Measurements from ENCODE around the gene TGIF1. TPM values are rescaled to one million over a fixed set of nuclear protein-coding genes. Genes with fewer than 3 reads are reported as not detected.

TGIF1 gene
- total RNA-seq, 2 experiments from 2014 or later = 8.2 to 8.7 TPM

GRCh38 chr18:3441290-3441689, 8.7 kb upstream of the TGIF1 start:
- CTCF ChIA-PET = interaction anchor here (0.8 to 2.1 kb wide), 5 partner anchors 13 to 225 kb away, joined by 3 to 10 read pairs (median 5); no protein-coding TSS in a partner anchor
- Mint-ChIP-seq H3K4me3 (no peak overlapping the region), H3K27me3 (ENCODE audit: low read depth) (peaks cover 12% of the 10 kb centered on the region), H3K36me3 (ENCODE audit: low read depth) (no peaks in the 10 kb centered on the region), H3K27ac (no peak overlapping the region), H3K9me3 (ENCODE audit: insufficient read depth) (no peaks in the 10 kb centered on the region), H3K4me1 (ENCODE audit: low read depth) (peaks cover under 1% of the 10 kb centered on the region)
- no peak for ATAC-seq
- POLR2A ChIA-PET = no interaction called here
- no peak for DNase-seq

- H3K4me1 Mint-ChIP-seq (ENCODE audit: low read depth) = peaks cover 9% of the 10 kb centered on the region
- no peak for ATAC-seq
- H3K4me3 Mint-ChIP-seq = no peak overlapping the region
- no peak overlapping the region for H3K27ac Mint-ChIP-seq
- H3K36me3 Mint-ChIP-seq (ENCODE audit: low read depth) = no peaks in the 10 kb centered on the region
- no peaks in the 10 kb centered on the region for H3K9me3 Mint-ChIP-seq (ENCODE audit: insufficient read depth)
- CTCF ChIA-PET = interaction anchor here (1.0 to 2.1 kb wide), 3 partner anchors 12 to 224 kb away, joined by 4 to 10 read pairs (median 6); no protein-coding TSS in a partner anchor
- DNase-seq = no peak
- POLR2A ChIA-PET = no interaction called here
- peaks cover 12% of the 10 kb centered on the region for H3K27me3 Mint-ChIP-seq (ENCODE audit: low read depth)
Observed at GRCh38 chr18:3442919-3443318, 7.1 kb upstream of the TGIF1 start.

- ChIA-PET CTCF (interaction anchor here (1.4 kb wide), 1 partner anchor 222 kb away, joined by 3 read pairs; no protein-coding TSS in a partner anchor), POLR2A (no interaction called here)
- H3K27ac Mint-ChIP-seq = no peak overlapping the region
- DNase-seq = no peak
- H3K9me3 Mint-ChIP-seq (ENCODE audit: insufficient read depth) = no peaks in the 10 kb centered on the region
- ATAC-seq = no peak
- no peaks in the 10 kb centered on the region for H3K36me3 Mint-ChIP-seq (ENCODE audit: low read depth)
- peaks cover 12% of the 10 kb centered on the region for H3K4me1 Mint-ChIP-seq (ENCODE audit: low read depth)
- peaks cover 12% of the 10 kb centered on the region for H3K27me3 Mint-ChIP-seq (ENCODE audit: low read depth)
- H3K4me3 Mint-ChIP-seq = no peak overlapping the region
Observed at GRCh38 chr18:3444296-3444695, 5.7 kb upstream of the TGIF1 start.

GRCh38 chr18:3444954-3445353, 5.0 kb upstream of the TGIF1 start:
- Mint-ChIP-seq H3K4me1 (ENCODE audit: low read depth) (peaks cover 12% of the 10 kb centered on the region), H3K4me3 (no peak overlapping the region), H3K27ac (no peak overlapping the region), H3K27me3 (ENCODE audit: low read depth) (peaks cover 12% of the 10 kb centered on the region), H3K36me3 (ENCODE audit: low read depth) (no peaks in the 10 kb centered on the region), H3K9me3 (ENCODE audit: insufficient read depth) (no peaks in the 10 kb centered on the region)
- DNase-seq (no peak), ATAC-seq (no peak)
- POLR2A ChIA-PET = no interaction called here
- CTCF ChIA-PET = interaction anchor here (1.4 kb wide), 2 partner anchors 9 to 222 kb away, joined by 3 to 9 read pairs; no protein-coding TSS in a partner anchor

GRCh38 chr18:3447068-3447894, 2.7 kb upstream of the TGIF1 start:
- POLR2A ChIA-PET = interaction anchor here (0.6 to 4.2 kb wide), 17 partner anchors 10 to 876 kb away, joined by 3 to 40 read pairs (median 5); partner anchors contain the start of genes METTL4, MYL12A, MYL12B and NDC80
- Mint-ChIP-seq H3K9me3 (ENCODE audit: insufficient read depth) (no peaks in the 10 kb centered on the region), H3K27ac (peak overlapping the region; percentile 93), H3K4me3 (peak overlapping the region; percentile 95), H3K36me3 (ENCODE audit: low read depth) (no peaks in the 10 kb centered on the region), H3K27me3 (ENCODE audit: low read depth) (peaks cover 6% of the 10 kb centered on the region), H3K4me1 (ENCODE audit: low read depth) (peaks cover 16% of the 10 kb centered on the region)
- ATAC-seq (no peak), DNase-seq (no peak)
- CTCF ChIA-PET = interaction anchor here (0.7 to 2.5 kb wide), 17 partner anchors 74 to 324 kb away, joined by 3 to 22 read pairs (median 4); partner anchors contain the start of gene MYL12B

- Mint-ChIP-seq H3K9me3 (ENCODE audit: insufficient read depth) (no peaks in the 10 kb centered on the region), H3K4me3 (peak overlapping the region; percentile 95), H3K27ac (peak overlapping the region; percentile 93), H3K4me1 (ENCODE audit: low read depth) (peaks cover 25% of the 10 kb centered on the region), H3K36me3 (ENCODE audit: low read depth) (no peaks in the 10 kb centered on the region), H3K27me3 (ENCODE audit: low read depth) (peaks cover under 1% of the 10 kb centered on the region)
- POLR2A ChIA-PET = interaction anchor here (0.6 to 4.2 kb wide), 23 partner anchors 9 to 877 kb away, joined by 3 to 40 read pairs (median 4); partner anchors contain the start of genes METTL4, MYL12A, MYL12B and NDC80
- DNase-seq (peak; percentile 90), ATAC-seq (peak; percentile 72)
- CTCF ChIA-PET = interaction anchor here (0.8 to 2.5 kb wide), 17 partner anchors 73 to 323 kb away, joined by 3 to 22 read pairs (median 4); partner anchors contain the start of gene MYL12B
Observed at GRCh38 chr18:3447895-3448837, 1.8 kb upstream of the TGIF1 start.

GRCh38 chr18:3448838-3449511, 997 bp upstream of the TGIF1 start:
- H3K4me1 Mint-ChIP-seq (ENCODE audit: low read depth) = peaks cover 33% of the 10 kb centered on the region
- no peaks in the 10 kb centered on the region for H3K27me3 Mint-ChIP-seq (ENCODE audit: low read depth)
- peak; percentile 87 for DNase-seq
- peak overlapping the region; percentile 95 for H3K4me3 Mint-ChIP-seq
- H3K36me3 Mint-ChIP-seq (ENCODE audit: low read depth) = no peaks in the 10 kb centered on the region
- H3K9me3 Mint-ChIP-seq (ENCODE audit: insufficient read depth) = no peaks in the 10 kb centered on the region
- peak overlapping the region; percentile 93 for H3K27ac Mint-ChIP-seq
- CTCF ChIA-PET = interaction anchor here (0.7 to 1.4 kb wide), 3 partner anchors 137 to 163 kb away, joined by 3 to 4 read pairs (median 3); no protein-coding TSS in a partner anchor
- peak; percentile 40 for ATAC-seq
- POLR2A ChIA-PET = interaction anchor here (1.0 to 4.2 kb wide), 11 partner anchors 9 to 878 kb away, joined by 3 to 40 read pairs (median 10); partner anchors contain the start of genes METTL4, MYL12A, MYL12B and NDC80

GRCh38 chr18:3449512-3450011, 410 bp upstream of the TGIF1 start:
- peak overlapping the region; percentile 95 for H3K4me3 Mint-ChIP-seq
- peak; percentile 16 for ATAC-seq
- no peaks in the 10 kb centered on the region for H3K9me3 Mint-ChIP-seq (ENCODE audit: insufficient read depth)
- peak; percentile 79 for DNase-seq
- no peaks in the 10 kb centered on the region for H3K36me3 Mint-ChIP-seq (ENCODE audit: low read depth)
- H3K27ac Mint-ChIP-seq = peak overlapping the region; percentile 93
- ChIA-PET POLR2A (interaction anchor here (1.0 to 4.2 kb wide), 9 partner anchors 9 to 202 kb away, joined by 3 to 40 read pairs (median 12); partner anchors contain the start of genes MYL12A and MYL12B), CTCF (interaction anchor here (0.7 to 1.2 kb wide), 2 partner anchors 136 to 152 kb away, joined by 3 read pairs; no protein-coding TSS in a partner anchor)
- no peaks in the 10 kb centered on the region for H3K27me3 Mint-ChIP-seq (ENCODE audit: low read depth)
- peaks cover 34% of the 10 kb centered on the region for H3K4me1 Mint-ChIP-seq (ENCODE audit: low read depth)

- H3K4me3 Mint-ChIP-seq = peak overlapping the region; percentile 88
- ATAC-seq (no peak), DNase-seq (no peak)
- H3K27me3 Mint-ChIP-seq (ENCODE audit: low read depth) = no peaks in the 10 kb centered on the region
- POLR2A ChIA-PET = interaction anchor here (0.5 to 2.2 kb wide), 7 partner anchors 65 to 390 kb away, joined by 3 to 11 read pairs (median 5); partner anchors contain the start of gene MYL12A
- peak overlapping the region; percentile 90 for H3K27ac Mint-ChIP-seq
- H3K9me3 Mint-ChIP-seq (ENCODE audit: insufficient read depth) = no peaks in the 10 kb centered on the region
- H3K36me3 Mint-ChIP-seq (ENCODE audit: low read depth) = no peaks in the 10 kb centered on the region
- CTCF ChIA-PET = interaction anchor here (5.2 to 5.3 kb wide), 2 partner anchors 135 to 144 kb away, joined by 54 to 84 read pairs; no protein-coding TSS in a partner anchor
- H3K4me1 Mint-ChIP-seq (ENCODE audit: low read depth) = peaks cover 41% of the 10 kb centered on the region
Observed at GRCh38 chr18:3450799-3451182, 819 bp downstream of the TGIF1 start.

GRCh38 chr18:3451183-3451988, 1.4 kb downstream of the TGIF1 start:
- DNase-seq = peak; percentile 77
- Mint-ChIP-seq H3K27ac (peak overlapping the region; percentile 90), H3K36me3 (ENCODE audit: low read depth) (peaks cover 2% of the 10 kb centered on the region), H3K4me1 (ENCODE audit: low read depth) (peaks cover 40% of the 10 kb centered on the region), H3K27me3 (ENCODE audit: low read depth) (no peaks in the 10 kb centered on the region), H3K4me3 (peak overlapping the region; percentile 88), H3K9me3 (ENCODE audit: insufficient read depth) (no peaks in the 10 kb centered on the region)
- CTCF ChIA-PET = interaction anchor here (0.8 to 6.9 kb wide), 8 partner anchors 10 to 215 kb away, joined by 3 to 84 read pairs (median 14); no protein-coding TSS in a partner anchor
- POLR2A ChIA-PET = interaction anchor here (0.6 to 3.6 kb wide), 8 partner anchors 9 to 215 kb away, joined by 3 to 38 read pairs (median 6); partner anchors contain the start of gene MYL12A
- ATAC-seq = peak; percentile 2

Data from activated CD8-positive, alpha-beta T cell treated with anti-CD3 and anti-CD28 coated beads, Interleukin-2, amount 10 ng/mL, durations not matched to agents 7 days and 5 days (primary cell).